RPMI8226 (cell line): ENCODE data around the gene CDH22.

Source experiments
- DNase-seq: peaks from one replicate; pipeline ENCODE4 v3.0.0-alpha.2; 2015

Gene CDH22

DNA sequence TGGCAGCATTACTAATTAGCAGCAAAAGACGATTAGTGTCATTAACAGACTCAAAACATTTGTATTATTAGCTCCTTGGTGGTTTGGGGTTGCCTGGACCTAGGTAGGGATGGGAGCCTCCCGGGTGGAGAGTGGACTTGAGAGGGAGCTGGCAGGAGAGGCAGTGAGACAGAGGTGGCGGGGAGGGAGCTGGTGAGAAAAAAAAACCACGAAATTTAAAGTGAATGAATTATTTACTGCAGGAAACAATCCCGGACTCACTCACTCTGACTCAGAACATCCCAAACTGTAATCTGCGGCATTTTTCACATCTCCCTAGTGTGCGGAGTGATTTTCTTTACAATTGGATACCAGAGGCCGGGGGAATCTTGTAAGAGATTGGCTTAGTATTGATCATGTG is 14.3 kb upstream of the CDH22 start:
- no peak for DNase-seq

DNA sequence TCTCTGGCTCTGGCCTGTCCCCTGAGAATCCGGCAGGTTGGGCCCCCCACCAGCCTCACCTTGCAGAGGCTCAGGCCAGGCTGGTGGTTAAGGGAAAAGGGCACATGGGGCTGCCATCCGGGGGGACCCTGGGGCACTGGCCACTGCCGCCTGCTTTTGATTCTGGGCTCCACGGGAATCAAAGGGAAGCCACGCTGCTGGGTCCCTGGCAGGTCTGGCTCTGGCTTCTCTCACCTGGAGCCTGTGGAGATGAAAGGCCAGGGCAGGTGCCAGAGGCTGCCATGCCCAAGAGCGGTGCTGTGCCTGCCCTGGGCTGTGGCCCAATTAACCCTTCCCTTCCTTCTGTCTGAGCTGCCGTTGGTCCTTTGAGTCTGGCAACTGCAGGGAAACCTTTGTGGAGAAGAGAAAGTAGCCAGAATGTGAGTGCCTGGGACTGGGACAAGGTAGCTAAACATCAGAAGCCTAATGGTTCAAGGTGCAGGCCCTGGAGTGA is 9.4 kb upstream of the CDH22 start:
- no peak for DNase-seq

DNA sequence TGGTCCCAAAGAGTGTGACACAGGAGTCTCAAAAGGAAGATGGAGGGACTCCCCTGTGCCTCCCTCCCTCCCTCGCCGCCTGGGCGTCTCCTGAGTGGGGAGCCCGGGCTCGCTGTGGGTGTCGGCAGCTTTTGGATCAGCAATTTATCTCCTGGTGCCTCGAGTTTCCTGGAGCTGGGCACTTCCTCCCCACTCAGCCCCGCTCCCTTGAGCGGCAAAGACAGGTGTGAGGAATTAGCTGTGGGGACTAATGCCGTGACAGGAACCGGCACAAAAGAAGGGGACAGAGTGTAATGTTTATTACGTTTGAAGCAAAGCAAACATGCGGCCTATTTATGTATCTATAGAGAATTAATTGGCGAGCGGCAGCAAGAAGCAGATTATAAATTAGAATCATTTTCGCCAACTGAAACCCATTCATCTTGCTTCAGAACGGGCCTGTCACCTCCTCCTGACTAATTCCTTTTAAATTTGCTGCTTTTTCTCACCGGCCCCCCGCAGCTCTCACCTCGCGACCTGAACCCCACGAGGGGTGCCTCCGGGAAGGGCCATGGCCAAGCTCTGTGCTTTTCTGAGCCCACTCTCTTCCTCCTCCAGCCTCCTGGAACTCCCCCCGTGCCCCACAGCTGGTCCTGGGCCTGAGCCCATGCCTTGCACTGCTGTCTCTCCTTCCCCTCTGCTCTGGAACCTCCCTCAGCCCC is 8.8 kb upstream of the CDH22 start:
- DNase-seq, result no peak

DNA sequence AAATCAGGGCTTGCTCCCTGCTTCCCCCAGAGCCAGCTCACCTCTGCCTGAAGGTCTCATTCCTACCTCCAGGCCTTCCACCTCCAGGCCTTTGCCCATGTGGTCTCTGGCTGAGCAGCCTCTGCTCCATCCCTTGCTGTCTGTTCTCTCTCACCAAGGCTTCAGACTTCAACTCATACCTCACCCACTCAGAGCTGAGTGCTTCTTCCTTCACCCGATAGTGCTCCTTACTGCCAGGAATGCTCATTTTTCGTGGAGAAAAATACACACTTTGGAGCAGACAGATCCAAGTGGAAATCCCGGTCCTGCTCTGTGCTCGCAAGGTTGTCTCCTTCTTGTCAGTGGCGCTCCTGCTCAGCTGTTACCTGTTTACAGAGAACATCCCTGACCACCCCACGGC is 7.0 kb upstream of the CDH22 start:
- DNase-seq, result no peak

DNA sequence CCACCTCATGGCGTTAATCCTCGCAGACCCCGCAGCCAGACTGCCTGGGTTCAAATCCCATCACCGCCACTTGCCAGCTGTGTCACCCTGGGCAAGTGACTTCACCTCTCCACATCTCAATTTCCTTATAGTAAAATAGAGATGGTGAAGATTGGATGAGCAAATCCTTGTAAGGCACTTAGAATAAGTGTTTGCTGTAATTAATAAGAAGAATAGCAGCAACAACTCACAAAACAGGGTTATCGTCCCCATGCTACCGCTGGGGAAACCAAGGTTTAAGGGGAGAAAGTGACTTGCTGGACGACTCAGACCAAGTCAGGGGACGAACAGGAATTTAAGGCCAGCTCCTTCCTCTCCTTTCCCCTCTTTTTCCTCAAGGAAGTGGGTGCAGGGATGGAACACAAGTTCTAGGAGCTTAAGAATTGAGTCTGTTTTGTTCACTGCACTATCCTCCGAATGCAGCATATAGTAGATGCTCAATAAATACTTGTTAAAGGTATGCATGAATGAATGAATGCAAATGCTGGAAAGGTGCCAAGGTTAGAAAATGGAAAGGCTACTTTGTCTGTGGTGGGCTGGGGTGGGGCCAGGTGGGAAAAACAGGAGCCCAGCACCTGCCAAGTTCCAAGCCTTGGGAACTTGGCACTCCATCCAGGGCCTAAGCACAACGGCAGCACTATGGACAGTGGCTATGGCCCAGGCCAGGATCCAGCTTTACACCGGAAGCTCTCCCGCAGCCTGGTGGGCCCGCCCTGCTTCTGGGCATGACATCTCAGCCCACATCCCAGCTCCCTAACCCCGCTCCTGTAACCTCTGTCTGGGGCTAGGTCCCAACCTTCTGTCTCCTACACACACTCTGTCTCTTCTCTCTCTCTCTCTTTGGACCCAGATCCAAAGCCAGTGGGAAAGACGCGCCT is 4.9 kb upstream of the CDH22 start:
- DNase-seq, result no peak

DNA sequence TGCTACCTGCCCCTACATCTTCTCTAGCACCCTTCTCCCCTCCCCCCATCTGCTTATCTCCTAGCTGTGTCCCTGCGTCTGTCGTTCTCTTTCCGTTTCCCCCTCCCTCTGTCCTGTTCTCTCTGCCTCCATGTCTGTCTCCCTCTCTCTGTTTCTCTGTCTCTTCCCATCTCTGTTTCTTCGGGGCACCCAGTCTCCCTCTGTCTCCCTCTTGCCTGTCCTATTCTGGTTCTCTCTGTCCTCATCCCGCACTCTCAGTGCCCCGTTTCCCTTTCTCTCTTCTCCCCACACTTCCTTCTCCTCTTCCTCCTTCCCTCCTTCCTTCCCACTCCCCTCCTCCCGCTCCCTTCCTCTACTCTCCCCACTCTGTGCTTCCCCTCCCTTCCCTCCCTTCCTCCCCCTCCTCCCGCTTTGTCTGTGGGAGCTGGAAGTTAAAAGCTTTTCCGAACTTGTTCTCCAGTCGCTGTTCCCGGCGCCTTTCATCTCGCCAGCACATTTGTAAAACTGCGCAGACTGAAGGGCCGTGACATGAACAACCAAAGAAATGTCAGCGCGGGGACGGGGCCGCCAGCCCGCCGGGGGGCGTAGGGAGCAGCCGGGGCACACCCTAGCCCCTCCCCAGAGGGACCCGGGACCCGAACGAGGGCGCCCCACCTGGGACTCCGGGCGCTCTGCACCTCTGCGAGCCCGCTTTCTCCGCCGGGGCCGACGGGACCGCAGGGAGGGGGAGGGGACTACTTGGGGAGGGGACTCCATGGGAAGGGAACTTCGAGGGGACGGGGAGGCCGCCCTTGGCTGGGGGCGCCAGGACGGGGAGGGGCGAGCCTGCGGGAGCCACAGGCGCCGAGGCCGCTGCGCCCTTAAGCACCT is 4.0 kb upstream of the CDH22 start:
- no peak for DNase-seq

DNA sequence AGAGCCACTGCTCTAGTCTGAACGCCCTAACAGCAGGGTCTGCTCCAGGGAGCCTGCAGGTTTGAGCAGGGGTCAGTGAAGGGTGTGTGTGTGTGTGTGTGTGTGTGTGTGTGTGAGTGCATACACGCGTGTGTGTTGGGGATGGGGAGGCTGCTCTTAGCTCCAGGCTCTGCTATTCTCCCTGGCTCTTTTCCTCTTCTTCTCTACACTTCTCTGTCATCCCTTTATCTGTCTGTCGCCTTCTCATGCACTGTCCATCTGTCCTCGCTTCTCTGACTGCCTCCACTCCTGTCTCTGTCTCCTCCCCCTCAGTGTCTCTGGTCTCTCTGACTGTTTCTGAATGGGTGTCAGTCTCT is 3.4 kb upstream of the CDH22 start:
- no peak for DNase-seq

DNA sequence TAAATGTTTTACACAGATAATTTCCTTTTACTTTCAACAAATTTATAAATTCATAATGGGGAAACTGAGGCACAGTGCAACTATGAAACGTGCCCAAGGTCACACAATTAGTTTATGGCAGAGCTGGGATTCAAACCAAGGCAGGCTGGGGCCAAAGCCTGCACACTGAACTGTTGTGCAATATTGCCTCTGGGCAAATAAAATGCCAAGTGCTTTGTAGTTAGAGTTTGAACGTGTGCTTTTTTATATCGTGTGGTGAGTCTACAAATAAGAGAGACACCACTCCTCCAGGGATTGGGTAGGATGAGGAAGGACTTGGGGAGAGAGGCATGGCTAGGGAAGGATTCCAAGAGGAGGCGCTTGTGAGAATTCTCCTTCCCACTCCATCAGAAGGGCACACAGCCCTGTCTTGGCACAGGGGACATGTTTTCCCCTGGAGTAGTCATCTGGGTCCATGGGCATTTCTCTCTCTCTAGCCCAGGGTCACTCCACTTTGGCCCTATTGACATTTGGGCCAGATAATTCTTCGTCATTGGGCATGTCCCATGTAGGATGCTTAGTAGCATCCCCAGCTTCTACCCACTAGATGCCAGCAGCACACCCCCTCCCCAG is 2.8 kb upstream of the CDH22 start:
- DNase-seq, result no peak

DNA sequence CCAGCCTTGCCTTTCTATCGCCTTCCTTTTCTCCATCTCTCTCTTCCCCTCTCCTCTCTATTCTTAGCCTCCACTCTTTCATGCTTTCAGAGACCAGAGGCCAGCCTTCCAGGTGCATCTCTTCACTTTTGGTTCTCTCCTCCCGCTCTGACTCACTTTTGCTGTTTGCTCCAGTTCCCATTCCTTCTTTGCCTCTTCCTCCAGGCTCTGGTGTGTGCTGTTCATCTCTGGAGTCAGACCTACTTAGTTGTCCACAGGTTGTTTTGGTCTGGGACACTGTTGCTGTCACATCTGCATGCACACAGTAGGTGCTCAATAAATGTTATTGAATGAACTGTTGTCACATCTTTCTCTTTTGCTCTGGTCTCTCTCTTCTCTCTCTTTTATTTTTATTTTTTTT is 1.6 kb upstream of the CDH22 start:
- no peak for DNase-seq

DNA sequence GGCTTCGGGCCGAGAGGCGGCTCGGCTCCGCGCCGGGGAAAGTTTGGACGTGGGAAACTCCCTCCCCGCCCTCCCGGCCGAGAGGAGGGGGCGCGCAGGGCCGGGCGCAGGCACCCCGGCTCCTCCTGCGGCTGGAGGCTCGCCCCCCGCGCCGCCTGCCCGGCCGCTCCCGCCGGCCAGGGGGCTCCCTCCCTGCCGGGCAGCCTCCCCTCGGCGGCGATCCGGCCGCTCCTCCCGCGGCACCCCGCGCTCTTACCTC is 370 bp downstream of the CDH22 start:
- no peak for DNase-seq

DNA sequence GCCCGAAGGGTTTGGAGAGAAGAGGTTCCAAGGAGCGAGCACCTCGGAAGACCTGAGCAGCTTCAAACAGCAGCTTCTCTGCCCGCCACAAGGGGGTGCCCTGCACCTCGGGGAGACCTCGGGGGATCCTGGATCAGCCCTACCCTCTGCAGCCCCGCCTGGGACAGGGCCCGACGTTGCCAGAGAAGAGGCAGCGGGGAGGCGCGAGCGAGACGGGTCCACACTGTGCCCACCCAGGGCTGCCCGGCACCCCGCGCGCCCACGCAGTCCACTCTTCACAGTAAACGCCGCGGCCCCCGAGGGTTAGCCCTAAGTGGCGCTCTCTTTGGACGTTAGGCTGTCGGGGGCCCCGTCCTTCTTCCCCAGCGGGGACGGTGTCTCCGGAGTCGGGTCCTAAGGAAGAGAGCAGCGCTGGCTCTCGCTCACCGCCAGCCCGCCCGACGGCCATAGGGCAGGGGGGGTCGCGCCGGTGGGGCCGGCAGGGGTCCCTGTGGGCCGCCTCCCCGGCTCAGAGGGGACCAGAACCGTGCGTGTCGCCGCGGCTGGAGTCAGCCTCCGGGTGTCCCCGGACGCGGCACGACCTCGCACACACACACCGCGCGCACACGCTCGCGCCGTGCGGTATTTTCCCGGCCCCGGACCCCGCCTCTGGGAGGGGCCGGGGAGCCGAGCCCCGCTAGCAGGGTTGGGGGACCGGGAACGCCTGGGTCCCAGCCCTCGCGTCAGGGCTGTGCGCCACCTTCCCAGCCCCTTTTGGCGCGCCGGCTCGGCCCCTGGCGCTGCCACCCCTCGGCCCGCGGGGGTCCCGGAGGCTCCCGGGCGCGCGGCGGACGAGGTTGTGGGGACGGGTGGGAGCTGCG is 929 bp downstream of the CDH22 start:
- peak; percentile 73 for DNase-seq

DNA sequence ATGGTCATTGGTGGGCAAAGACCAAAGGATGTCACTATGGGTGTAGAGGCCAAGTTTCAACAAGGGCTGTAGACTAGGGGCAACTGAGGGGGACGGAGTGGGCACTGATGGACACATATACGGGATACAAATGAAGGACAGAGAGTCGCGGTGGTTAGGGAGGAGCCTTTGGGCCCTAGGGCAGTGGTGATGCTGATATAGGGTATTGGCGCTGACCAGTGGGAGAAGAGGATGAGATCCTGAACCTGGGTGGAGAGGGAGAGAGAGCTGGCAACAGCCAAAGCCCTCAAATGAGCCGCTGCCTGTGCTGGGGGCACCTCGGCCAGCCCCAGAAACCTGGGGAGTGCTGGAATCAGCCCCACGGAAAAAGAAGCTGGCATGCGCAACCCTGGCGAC is 1.6 kb downstream of the CDH22 start:
- no peak for DNase-seq

DNA sequence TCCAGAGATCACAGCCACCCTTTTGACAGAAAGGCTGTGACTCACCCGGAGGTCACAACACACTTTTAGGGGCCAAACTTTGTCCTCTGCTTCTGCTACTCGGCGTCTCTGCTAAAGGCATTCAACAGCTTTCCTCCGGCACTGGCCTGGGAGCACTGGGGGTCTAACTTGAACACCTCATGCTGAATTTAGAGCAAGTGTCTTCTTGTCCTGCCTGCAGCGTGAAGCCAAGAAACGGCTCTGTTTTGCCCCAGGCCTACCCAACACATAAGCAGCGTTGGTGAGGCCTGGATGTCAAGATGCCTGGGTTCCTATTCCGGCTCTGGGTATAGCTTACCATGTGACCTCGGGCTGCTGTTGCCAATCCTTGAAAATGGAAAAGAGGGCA is 2.3 kb downstream of the CDH22 start:
- DNase-seq, result no peak

DNA sequence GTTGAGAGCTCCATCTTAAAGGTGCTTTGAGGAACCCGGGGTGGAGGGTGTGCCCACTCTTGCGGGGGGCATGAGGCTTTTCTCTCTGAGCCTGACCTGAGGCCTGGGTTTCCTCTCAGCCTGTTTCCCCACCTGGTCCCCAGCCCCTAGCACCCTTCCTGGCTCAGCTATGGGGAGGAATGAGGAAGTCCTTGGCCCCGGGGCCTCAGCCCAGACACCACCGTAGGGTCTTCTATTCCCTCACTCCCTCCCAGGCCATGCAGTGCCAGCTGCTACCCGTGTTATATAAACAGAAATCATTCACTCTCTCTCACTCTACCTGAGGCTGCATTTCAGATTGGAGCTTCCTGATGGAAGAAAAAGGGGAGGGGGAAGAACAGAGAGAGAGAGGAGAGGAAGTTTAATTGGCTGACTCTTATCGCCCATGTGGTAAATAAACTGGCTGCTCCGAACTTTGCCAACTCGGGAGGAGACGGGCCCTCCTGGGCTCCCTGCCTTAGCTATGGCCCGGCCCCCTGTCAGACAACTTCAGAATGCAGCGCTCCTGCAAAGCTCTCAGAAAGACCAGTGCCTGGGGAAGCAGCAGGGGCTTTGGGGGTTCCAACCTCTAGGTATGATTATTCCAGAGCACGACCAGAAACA is 2.8 kb downstream of the CDH22 start:
- no peak for DNase-seq

DNA sequence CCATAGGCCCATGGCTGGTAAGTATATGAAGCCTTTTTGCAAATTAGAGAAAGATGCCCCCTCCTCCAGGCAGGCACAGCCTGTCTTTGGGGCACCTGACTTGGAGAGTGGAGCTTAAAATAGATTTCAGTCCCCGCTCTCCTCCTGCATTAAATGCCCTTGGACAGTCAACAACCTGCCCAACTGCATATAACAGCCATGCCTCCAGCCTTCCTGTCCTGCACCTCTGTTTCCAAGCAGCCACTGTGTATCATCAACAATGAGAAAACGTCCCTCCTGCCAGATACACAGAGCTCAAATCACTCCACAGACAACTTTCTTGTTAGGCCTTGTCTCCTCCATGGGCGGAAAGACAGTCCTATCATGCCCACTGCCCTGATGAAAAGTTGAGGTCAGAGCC is 3.4 kb downstream of the CDH22 start:
- DNase-seq, result no peak

DNA sequence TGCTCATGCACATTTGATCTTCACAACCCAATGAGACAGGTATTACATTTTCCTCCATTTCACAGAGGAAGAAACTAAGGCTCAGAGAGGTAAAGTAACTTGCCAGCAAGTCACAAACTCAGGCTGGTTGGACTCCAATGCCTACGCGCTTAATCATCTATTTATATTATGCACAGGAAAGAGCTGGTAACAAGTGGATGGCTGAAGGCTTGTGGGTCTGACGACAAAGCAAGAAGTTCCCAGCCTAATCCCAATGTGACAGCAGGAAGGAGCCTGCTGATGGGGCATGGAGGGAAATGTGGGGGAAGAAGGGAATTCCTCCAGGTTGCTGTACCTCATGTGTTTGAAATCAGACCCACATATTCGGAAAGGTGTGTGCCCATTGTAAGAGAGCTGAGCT is 3.9 kb downstream of the CDH22 start:
- no peak for DNase-seq

DNA sequence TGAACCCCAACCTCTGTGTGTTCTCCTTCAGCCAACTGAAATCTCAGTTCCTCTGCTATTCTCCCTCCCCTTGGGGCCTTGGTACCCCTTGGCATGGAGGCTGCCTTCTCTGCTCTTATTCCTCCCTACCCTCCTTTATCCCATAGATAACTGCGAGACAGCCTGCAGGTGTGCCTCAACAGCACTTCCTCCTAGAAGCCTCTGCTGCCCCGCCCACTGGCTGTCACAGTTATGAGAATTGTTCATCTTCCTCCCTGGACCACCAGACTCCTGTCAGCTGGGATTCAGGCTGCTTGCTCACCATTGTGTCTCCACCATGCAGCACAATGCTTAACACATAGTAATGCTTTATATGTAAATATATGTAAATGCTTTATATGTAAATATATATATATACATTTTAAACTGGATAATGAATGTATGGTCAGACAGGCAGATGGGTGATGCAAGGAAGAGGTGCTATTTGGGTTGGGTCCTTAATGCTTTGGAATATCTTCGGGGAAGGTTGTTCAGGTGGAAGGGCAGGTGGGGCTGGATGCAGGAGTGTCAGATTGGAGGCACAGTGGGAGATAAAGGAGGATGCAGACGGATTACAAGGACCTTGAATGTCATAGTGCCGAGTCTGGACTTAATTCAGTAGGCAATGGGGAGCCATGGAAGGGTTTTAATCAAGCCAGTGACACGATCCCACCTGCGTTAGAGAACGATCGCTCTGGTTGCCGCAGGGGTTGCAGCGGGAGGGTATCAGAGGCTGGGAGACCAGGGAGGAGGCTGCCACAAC is 4.9 kb downstream of the CDH22 start:
- no peak for DNase-seq

DNA sequence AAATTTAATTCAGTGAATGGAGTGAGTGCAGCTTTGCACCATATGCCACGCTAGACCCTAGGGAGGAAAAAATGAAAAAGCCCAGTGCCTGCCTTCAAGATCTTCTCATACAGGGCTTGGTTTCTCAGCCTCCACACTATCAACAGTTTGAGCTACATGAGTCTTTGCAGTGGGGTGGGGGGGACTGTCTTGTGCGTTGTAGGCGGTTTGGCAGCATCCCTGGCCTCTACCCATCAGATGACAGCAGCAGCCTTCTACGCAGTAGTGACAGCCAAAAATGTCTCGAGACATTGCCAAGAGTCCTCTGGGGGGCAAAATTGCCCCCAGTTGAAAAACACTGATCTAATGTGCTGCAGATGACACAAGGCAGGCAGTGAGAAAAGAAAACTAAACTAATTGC is 6.2 kb downstream of the CDH22 start:
- no peak for DNase-seq

DNA sequence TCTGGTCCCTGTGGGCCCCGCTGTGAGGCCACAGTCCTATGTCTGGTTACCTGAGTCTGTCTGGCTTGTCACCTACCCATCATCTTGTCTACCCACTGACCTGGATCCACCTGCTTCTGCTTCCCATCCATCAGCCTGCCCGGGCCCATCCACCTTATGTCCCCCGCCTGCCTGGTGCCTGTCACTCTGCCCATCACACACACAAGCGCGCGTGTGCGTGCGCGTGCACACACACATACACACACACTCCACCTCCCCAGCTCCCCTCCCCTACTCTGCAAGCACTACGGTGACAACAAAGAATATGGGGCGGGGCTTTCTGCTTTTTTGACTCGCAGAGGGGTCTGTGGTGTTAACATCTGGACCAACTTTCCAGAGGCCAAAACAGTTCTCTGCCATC is 8.0 kb downstream of the CDH22 start:
- DNase-seq, result no peak

DNA sequence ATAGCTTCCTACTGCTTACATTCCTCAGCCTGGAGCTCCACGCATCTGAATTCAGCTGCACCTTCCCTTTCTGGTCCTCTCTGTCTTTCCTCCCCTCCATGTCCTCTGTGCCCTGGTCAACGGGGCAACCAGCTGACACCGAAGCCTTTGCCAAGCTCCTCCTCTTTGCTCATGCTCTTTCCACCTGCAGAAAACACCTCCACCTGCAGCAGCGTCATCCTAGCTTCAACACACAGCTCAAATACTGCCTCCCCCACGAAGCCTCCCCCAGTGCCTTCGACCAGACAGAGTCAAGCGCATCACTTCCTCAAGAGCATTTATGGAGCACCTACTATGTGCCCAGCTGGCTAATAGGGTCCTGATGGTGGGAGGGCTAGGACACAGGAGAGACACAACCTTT is 9.2 kb downstream of the CDH22 start:
- no peak for DNase-seq

DNA sequence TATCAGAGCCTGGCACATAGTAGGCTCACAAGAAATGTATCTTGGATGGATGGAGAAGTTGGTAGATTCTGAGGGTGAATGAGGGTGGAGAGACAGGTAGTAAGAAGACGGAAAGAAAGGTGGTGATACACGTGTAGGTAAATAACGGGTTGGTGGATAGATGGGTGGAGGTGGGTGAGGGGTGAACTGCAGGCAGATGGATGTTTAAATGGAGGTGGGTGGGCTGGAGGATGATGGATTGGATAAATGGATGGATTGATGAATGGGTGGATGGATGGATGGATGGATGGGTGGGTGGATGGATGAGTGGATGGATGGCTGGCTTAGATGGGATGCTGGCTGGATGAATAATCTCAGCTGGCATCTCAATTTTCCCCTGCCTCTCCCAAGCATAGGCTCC is 9.9 kb downstream of the CDH22 start:
- DNase-seq, result no peak
